H1 (cell line): ENCODE measurements around the gene PIP4K2C. TPM values are rescaled to one million over a fixed set of nuclear protein-coding genes. Genes with fewer than 3 reads are reported as not detected.

Experiments
- ASH2L ChIP-seq: fragments of 200-600, 300-600 bp; sonication (generic); IDR thresholded peaks from one replicate; pipeline ENCODE4 v1.7.1; 2017; ENCODE audit warnings: low read length
- CHD7 ChIP-seq: fragments of 300-600 bp; sonication (generic); IDR thresholded peaks from 2 replicates; pipeline ENCODE4 v1.7.1; 2012; ENCODE audit warnings: low read length, moderate library complexity, mild to moderate bottlenecking, inconsistent platforms; ENCODE audit not compliant: insufficient replicate concordance
- CREB1 ChIP-seq: IDR thresholded peaks from 2 replicates; pipeline ENCODE4 v1.6.1; 2012; ENCODE audit warnings: inconsistent platforms
- E2F6 ChIP-seq: IDR thresholded peaks from 2 replicates; pipeline ENCODE4 v1.6.1; 2012; ENCODE audit warnings: inconsistent platforms
- JUN ChIP-seq: IDR thresholded peaks from 2 replicates; pipeline ENCODE4 v1.6.1; 2011; ENCODE audit warnings: low read depth, mild to moderate bottlenecking, improper control_type of control experiment, low read length
- SIN3A ChIP-seq, 2 experiments: IDR thresholded peaks in 1 of 2; conservative IDR thresholded peaks in 1 of 2; 2 replicates each; pipeline ENCODE4 v1.6.1; 2011 to 2012; ENCODE audit warnings: low read length in 2 of 2, improper control_type of control experiment in 1 of 2, low read depth in 1 of 2, mild to moderate bottlenecking in 1 of 2
- TBP ChIP-seq: IDR thresholded peaks from 2 replicates; pipeline ENCODE4 v1.6.1; 2011; ENCODE audit warnings: low read depth, low read length, improper control_type of control experiment
- TEAD4 ChIP-seq: IDR thresholded peaks from 2 replicates; pipeline ENCODE4 v1.6.1; 2012; ENCODE audit warnings: low read depth, low read length, inconsistent platforms, mixed read lengths
- polyA plus RNA-seq, 7 experiments: library from polyadenylated mRNA; depleted of rRNA in 3 of 7; stranded (reverse) in 5 of 7; unstranded in 2 of 7; fragments of >200 nt in 5 of 7; fragments of 200-250 nt in 2 of 7; gene quantifications; 1 replicate in 5 of 7; 2 replicates in 1 of 7; 4 replicates in 1 of 7; pipeline versions ENCODE4 v1.2.1 to v1.2.3, GENCODE V29; 2011 to 2013; ENCODE audit warnings: missing spikeins in 2 of 7, mixed read lengths in 2 of 7
- total RNA-seq: library from RNA; stranded (reverse); fragmentation: NEBNext Ultra II Directional; extraction: Animal tissue kit (Norgen Biotek cat#: 25700); gene quantifications from 2 replicates; pipeline ENCODE4 v1.2.1, GENCODE V29; 2021

PIP4K2C gene
- total and polyA plus RNA-seq, 2 of the 8 experiments (the other 6 are each of a cell fraction or from before 2014, with no cell fraction given) = 25.0 to 27.1 TPM

- TF ChIP-seq CHD7 (no peak), TEAD4 (peak; percentile 85), CREB1 (no peak), ASH2L (peak; percentile 58), TBP (peak; percentile 33; the same call in 1 of the 2 replicates), SIN3A (conservative IDR thresholded peaks at IDR 0.05 in 1 of 2, IDR thresholded peaks at IDR 0.05 in 1 of 2; ENCODE audit: low read depth in 1 of 2, low read length in 2 of 2) (0 out of 4 replicates have a peak, but pooled peaks have one; percentile 25 to 37), JUN (no peak), E2F6 (peak; percentile 96)
Observed at GRCh38 chr12:57632958-57633840, 42.2 kb downstream of the PIP4K2C start, which contains the start of gene B4GALNT1 (continued).
